GM12878 (cell line): ENCODE data around the gene PCYOX1L. TPM values are rescaled to one million over a fixed set of nuclear protein-coding genes. Genes with fewer than 3 reads are reported as not detected.

ENCODE experiments used
- ASH2L ChIP-seq: fragments of 300-600, 200-600 bp; sonication (generic); IDR thresholded peaks from 2 replicates; pipeline ENCODE4 v1.6.1; 2017; ENCODE audit warnings: low read depth, mild to moderate bottlenecking, borderline replicate concordance
- CHD1 ChIP-seq: IDR thresholded peaks from 2 replicates; pipeline ENCODE4 v1.6.1; 2012; ENCODE audit warnings: low read depth, low read length, improper control_type of control experiment
- JUND ChIP-seq: IDR thresholded peaks from 2 replicates; pipeline ENCODE4 v1.6.1; 2012; ENCODE audit warnings: low read depth, mild to moderate bottlenecking, low read length, improper control_type of control experiment, moderate library complexity
- KDM1A ChIP-seq: fragments of 200-600 bp; sonication (generic); IDR thresholded peaks from 2 replicates; pipeline ENCODE4 v1.6.1; 2016; ENCODE audit warnings: borderline replicate concordance
- MTA2 ChIP-seq: fragments of 450-650 bp; IDR thresholded peaks from 2 replicates; pipeline ENCODE4 v1.6.1; 2016; ENCODE audit warnings: low read depth, mild to moderate bottlenecking, moderate library complexity
- MYB ChIP-seq: fragments of 150-350 bp; IDR thresholded peaks from 2 replicates; pipeline ENCODE4 v1.6.1; 2014; ENCODE audit warnings: mild to moderate bottlenecking, low read depth, low read length, borderline replicate concordance
- SREBF2 ChIP-seq: IDR thresholded peaks from 2 replicates; pipeline ENCODE4 v1.6.1; 2012; ENCODE audit warnings: mild to moderate bottlenecking, low read length
- polyA plus RNA-seq, 11 experiments: library from polyadenylated mRNA; depleted of rRNA in 4 of 11; unstranded in 6 of 11; stranded (reverse) in 5 of 11; fragments of >200 nt; fragmentation: Nextera tagmentation in 4 of 11; fragmentation: Illumina TruSeq in 1 of 11; extraction: Ambion mirVana in 4 of 11; extraction: Trizol in 1 of 11; gene quantifications; 1 replicate in 1 of 11; 2 replicates in 10 of 11; pipeline versions ENCODE4 v1.2.1 to v1.2.3, GENCODE V29; 2011 to 2016; ENCODE audit warnings: inconsistent platforms in 2 of 11, missing spikeins in 2 of 11, low read depth in 1 of 11
- total RNA-seq, 4 experiments: library from RNA; depleted of rRNA in 3 of 4; stranded (reverse); fragments of >200 nt in 3 of 4; fragmentation: Illumina TruSeq in 1 of 4; extraction: Trizol in 1 of 4; gene quantifications; 2 replicates each; pipeline versions ENCODE4 v1.2.1 to v1.2.3, GENCODE V29; 2013 to 2021
- TF ChIP-seq, protein P1 (sequence below): fragments of 150-350 bp; IDR thresholded peaks from 2 replicates; pipeline ENCODE4 v1.6.1; 2016; ENCODE audit warnings: low read depth, low read length
- TF ChIP-seq, protein P2 (sequence below): fragments of 450-650 bp; IDR thresholded peaks from 2 replicates; pipeline ENCODE4 v1.6.1; 2014; ENCODE audit warnings: mild to moderate bottlenecking
- TF ChIP-seq, protein P3 (sequence below): IDR thresholded peaks from 2 replicates; pipeline ENCODE4 v1.6.1; 2012; ENCODE audit warnings: low read depth, low read length, improper control_type of control experiment

The PCYOX1L gene
- total and polyA plus RNA-seq, 10 of the 15 experiments (the other 5 are each of a cell fraction or from before 2014, with no cell fraction given) = 2.9 to 17.0 (median 12.9) TPM

DNA sequence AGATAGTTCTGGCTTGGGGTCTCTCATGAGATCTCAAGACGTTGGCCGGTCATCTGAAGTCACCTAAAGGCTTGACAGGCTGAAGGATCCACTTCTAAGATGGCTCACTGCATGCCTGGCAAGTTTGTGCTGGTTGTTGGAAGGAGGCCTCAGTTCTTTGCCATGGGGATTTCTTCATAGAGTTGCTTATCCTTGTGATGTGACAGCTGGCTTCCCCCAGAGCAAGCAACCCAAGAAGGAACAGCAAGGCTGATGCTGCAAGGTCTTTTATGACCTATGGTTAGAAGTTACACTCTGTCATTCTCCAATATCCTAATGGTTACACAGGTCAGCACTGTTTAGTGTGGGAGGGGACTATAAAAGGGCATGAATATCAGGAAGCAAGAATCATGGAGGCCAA is 33.2 kb upstream of the PCYOX1L start (continued):
- TF ChIP-seq, protein P1, sequence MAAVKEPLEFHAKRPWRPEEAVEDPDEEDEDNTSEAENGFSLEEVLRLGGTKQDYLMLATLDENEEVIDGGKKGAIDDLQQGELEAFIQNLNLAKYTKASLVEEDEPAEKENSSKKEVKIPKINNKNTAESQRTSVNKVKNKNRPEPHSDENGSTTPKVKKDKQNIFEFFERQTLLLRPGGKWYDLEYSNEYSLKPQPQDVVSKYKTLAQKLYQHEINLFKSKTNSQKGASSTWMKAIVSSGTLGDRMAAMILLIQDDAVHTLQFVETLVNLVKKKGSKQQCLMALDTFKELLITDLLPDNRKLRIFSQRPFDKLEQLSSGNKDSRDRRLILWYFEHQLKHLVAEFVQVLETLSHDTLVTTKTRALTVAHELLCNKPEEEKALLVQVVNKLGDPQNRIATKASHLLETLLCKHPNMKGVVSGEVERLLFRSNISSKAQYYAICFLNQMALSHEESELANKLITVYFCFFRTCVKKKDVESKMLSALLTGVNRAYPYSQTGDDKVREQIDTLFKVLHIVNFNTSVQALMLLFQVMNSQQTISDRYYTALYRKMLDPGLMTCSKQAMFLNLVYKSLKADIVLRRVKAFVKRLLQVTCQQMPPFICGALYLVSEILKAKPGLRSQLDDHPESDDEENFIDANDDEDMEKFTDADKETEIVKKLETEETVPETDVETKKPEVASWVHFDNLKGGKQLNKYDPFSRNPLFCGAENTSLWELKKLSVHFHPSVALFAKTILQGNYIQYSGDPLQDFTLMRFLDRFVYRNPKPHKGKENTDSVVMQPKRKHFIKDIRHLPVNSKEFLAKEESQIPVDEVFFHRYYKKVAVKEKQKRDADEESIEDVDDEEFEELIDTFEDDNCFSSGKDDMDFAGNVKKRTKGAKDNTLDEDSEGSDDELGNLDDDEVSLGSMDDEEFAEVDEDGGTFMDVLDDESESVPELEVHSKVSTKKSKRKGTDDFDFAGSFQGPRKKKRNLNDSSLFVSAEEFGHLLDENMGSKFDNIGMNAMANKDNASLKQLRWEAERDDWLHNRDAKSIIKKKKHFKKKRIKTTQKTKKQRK = no peak
- TF ChIP-seq, protein P2, sequence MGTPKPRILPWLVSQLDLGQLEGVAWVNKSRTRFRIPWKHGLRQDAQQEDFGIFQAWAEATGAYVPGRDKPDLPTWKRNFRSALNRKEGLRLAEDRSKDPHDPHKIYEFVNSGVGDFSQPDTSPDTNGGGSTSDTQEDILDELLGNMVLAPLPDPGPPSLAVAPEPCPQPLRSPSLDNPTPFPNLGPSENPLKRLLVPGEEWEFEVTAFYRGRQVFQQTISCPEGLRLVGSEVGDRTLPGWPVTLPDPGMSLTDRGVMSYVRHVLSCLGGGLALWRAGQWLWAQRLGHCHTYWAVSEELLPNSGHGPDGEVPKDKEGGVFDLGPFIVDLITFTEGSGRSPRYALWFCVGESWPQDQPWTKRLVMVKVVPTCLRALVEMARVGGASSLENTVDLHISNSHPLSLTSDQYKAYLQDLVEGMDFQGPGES = no peak
- TF ChIP-seq KDM1A (no peak), MYB (no peak), JUND (no peak), MTA2 (no peak), CHD1 (no peak), ASH2L (no peak), SREBF2 (no peak)
- TF ChIP-seq, protein P3, sequence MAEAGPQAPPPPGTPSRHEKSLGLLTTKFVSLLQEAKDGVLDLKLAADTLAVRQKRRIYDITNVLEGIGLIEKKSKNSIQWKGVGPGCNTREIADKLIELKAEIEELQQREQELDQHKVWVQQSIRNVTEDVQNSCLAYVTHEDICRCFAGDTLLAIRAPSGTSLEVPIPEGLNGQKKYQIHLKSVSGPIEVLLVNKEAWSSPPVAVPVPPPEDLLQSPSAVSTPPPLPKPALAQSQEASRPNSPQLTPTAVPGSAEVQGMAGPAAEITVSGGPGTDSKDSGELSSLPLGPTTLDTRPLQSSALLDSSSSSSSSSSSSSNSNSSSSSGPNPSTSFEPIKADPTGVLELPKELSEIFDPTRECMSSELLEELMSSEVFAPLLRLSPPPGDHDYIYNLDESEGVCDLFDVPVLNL = no peak
